ENCODE measurements around the gene LYZL6.

Gene LYZL6, protein sequence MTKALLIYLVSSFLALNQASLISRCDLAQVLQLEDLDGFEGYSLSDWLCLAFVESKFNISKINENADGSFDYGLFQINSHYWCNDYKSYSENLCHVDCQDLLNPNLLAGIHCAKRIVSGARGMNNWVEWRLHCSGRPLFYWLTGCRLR

DNA sequence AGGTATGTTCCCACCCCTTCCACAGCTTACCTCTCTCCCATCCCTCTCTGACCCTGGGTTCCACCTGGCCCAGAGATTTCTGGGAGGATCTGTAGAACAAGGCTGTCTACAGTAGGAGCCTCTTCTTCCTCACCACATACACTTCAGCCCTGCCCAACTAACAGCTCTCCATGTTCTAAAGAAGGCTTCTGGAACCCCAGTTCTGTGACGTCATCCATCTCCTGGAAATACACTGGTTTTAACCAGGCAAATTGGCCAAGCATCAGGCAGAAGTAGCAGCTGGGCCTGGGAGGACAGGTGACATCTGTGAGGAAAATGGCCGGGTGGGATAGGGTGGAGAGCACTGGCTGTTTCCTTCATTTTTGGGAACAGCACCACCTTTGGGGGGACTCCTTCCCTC lies at the start of gene LYZL6:
Gene LYZL6, minus strand, starts transcription at position 177 of the 400 bp plus-strand sequence. CDS start 4,357 bp downstream, outside the sequence.
- no peak within 1 kb of the TSS for H3K4me3 ChIP-seq (ENCODE audit: low read depth, low read length)
- TF ChIP-seq, protein P1, sequence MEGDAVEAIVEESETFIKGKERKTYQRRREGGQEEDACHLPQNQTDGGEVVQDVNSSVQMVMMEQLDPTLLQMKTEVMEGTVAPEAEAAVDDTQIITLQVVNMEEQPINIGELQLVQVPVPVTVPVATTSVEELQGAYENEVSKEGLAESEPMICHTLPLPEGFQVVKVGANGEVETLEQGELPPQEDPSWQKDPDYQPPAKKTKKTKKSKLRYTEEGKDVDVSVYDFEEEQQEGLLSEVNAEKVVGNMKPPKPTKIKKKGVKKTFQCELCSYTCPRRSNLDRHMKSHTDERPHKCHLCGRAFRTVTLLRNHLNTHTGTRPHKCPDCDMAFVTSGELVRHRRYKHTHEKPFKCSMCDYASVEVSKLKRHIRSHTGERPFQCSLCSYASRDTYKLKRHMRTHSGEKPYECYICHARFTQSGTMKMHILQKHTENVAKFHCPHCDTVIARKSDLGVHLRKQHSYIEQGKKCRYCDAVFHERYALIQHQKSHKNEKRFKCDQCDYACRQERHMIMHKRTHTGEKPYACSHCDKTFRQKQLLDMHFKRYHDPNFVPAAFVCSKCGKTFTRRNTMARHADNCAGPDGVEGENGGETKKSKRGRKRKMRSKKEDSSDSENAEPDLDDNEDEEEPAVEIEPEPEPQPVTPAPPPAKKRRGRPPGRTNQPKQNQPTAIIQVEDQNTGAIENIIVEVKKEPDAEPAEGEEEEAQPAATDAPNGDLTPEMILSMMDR (IDR thresholded peaks at IDR 0.05; ENCODE audit: borderline replicate concordance, insufficient read depth, low read depth, low read length), result no peak

DNA sequence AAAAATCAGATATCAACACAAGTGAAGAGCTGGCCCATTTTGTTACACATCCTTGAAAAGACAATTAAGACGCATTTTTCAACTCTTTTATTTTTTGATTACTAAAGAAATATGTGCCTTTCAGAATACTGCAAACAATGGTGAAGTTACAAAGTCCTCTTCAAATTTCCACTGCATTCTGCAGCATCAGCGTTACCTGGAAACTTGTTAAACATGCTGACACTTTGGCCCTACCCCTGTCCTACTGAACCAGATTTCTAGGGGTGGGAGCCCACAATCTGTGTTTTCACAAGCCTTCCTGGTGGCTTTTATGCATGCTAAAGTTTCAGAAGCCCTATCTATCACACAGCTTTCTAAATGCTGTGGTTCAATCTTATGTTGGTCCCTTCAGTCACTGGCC lies 47.6 kb upstream of the LYZL6 start:
- TF ChIP-seq, protein P1 (IDR thresholded peaks at IDR 0.05; ENCODE audit: borderline replicate concordance, insufficient read depth, low read depth, low read length), result no peak
- no peak overlapping the region for H3K4me3 ChIP-seq (ENCODE audit: low read depth, low read length)

DNA sequence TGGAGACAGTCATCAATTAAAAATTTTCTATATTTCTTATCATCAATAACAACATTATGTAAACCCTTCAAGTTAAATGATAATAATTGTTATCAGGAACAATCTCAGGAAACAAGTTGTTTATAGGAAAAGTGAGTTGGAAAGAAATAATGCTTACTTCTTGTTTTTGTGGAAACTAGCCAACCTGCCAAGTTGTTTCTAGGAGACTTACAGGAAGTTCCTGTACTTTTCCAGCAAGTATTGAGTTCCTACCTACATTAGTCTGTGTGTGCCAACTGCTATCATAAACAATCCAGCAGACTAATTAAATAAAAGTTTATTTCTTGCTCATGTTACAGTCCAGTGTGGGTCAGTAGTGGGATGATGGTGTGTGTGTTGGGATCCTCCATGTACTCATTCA lies 44.7 kb upstream of the LYZL6 start:
- TF ChIP-seq, protein P1 (IDR thresholded peaks at IDR 0.05; ENCODE audit: borderline replicate concordance, insufficient read depth, low read depth, low read length), result no peak
- H3K4me3 ChIP-seq (ENCODE audit: low read depth, low read length), result no peak overlapping the region

DNA sequence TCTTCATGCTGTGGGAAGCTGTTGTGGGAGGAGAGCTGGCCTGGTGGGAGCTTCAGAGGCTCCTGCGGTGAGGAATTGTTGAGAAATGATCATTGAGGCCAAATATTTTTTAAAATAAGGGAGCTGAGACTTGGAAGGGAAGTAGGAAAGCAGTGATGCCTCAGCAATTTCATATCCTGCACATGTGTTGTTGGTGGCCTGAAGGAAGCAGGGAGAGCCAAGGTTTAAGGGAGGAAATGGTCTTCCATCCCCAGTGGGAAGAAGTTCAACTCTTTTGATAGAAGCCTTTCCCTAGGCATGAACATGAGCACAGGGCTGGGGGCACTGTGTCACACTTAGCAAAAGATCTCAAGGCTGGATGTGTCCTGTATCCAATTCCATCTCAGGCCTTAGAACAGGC lies 43.1 kb upstream of the LYZL6 start, which contains the start of gene CCL14:
Gene CCL14, minus strand, starts transcription at position 87 of the 400 bp plus-strand sequence. Its CDS starts 80 bp downstream, at position 7.
- TF ChIP-seq, protein P1 (IDR thresholded peaks at IDR 0.05; ENCODE audit: borderline replicate concordance, insufficient read depth, low read depth, low read length), result no peak
- no peak within 1 kb of the TSS for H3K4me3 ChIP-seq (ENCODE audit: low read depth, low read length)

DNA sequence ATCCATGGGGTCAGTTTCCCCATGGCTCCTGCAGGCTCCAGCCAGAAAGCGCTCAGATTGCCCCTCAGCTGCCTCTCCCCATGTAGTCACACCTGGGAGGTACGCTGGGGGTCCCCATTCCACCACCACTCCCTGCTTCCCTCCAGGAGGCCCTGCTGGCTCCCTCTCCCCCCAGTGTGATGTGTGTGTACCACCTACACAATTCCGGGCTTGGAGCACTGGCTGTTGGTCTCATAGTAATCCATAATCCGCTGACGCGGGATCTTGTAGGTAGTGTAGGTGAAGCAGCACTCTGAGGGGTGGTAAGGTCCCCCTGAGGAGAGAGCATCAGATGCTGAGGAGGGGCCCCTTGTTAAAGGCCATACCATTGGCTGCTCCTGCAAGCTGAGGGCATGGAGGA lies 40.6 kb upstream of the LYZL6 start:
- TF ChIP-seq, protein P1 (IDR thresholded peaks at IDR 0.05; ENCODE audit: borderline replicate concordance, insufficient read depth, low read depth, low read length), result no peak
- no peak overlapping the region for H3K4me3 ChIP-seq (ENCODE audit: low read depth, low read length)

DNA sequence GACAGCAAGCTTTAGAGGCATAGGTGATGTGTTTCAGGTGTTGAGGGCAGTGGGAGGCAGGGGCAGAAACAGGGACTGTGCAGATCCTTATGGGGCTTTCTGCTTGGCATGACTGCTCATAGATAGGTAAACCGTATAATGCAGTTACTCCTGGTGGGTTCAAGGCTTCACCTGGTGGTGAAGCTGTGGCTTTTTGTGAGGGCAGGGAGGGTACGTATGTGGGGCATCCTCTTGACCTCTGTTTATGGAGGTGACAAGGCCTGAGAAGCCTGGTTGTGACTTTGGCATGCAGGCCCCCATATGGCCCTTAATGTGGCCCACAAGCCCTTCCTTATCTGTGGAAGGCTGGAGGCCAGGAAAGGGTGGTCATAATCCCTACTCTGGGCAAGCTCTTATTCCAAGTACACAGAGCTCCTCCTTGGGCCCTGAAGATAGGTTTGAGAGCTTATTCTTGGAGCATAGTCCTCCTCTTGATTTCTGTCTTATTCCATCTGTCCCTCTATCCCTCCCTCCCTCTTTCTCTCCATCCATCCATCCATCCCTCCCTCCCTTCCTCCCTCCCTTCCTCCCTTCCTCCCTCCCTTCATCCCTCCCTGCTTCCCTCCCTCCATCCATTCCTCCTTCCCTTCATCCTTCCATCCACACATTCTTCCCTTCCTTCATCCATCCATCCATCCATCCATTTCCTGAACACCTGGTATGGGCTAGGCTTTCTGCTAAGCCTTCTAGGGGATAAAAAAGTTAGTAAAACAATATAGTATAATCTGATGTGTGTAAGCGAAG lies 39.1 kb upstream of the LYZL6 start:
- no peak overlapping the region for H3K4me3 ChIP-seq (ENCODE audit: low read depth, low read length)
- TF ChIP-seq, protein P1 (IDR thresholded peaks at IDR 0.05; ENCODE audit: borderline replicate concordance, insufficient read depth, low read depth, low read length), result no peak

DNA sequence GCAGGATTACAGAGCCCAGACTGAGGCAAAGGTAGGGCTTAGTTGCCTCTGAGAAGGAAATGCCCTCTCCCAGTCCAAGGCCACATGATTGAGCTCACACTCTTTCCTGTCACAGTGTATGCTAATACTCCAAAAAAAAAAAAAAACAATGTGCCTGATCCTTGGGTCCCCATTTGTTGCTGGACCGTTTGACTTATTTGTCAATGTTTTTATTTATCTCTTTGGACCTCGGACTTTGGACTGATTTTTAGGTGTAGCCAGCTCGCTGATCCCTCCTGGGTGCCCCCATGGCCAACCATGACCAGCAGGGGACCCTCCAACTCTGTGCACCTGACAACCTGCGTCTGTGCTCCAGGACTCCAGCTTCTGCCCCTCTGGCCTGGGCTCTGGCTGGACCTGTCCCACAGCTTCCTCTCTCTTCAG lies 38.4 kb upstream of the LYZL6 start:
- H3K4me3 ChIP-seq (ENCODE audit: low read depth, low read length), result no peak overlapping the region

More for the DNA sequence above, 38.4 kb upstream of the LYZL6 start:
- TF ChIP-seq, protein P1 (IDR thresholded peaks at IDR 0.05; ENCODE audit: borderline replicate concordance, insufficient read depth, low read depth, low read length), result peak; percentile 56; the same call in 1 of the 2 replicates
